Measurements from ENCODE around the gene PSMA2. TPM values are rescaled to one million over a fixed set of nuclear protein-coding genes. Genes with fewer than 3 reads are reported as not detected.
A peak's percentile ranks its signal among the peaks of the same experiment; 100 is the strongest.

The PSMA2 gene
- total RNA-seq = 10 to 100 TPM; 52.1 to 69.9 (median 60.2) TPM

DNA sequence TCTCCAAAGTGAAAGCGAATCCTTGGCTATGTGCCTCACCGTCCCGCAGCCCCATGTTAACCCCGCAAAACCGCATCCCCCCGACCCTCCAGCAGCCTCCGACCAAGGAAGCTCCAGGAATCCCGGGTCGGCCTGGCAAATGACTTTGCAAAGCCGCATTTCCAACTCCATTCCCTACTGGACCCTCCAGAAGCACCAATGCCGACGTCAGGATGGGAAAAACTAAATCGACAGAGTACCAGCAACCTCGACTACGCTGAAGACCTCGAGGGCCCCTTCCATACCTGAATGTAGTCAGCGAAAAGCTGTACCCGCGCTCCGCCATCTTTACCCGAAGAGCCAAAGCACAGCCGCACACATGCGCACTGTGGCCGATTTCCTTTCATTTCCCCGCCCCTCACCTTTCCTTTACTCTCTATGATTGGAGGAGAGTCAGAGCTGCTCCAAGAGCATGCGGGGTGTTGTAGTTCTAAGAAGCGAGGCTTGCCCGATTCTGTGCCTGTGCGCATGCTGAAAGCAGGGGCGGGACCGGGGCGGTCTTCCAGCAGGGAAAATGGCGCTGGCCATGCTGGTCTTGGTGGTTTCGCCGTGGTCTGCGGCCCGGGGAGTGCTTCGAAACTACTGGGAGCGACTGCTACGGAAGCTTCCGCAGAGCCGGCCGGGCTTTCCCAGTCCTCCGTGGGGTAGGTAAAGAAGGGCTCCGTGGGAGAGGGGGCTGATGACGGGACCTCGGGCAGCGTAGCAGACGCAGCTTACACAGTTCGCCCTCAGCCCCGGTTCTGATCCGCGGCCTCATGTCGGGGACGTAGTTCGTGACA is at the start of gene PSMA2, which contains the start of gene MRPL32:
PSMA2 (minus strand) TSS at position 341 of the 818 bp plus-strand sequence; CDS start at position 325, 16 bp downstream.
MRPL32 (plus strand) TSS at position 543 of the 818 bp plus-strand sequence; CDS start at position 554, 11 bp downstream.
- Histone ChIP-seq H3K4me1 (peaks cover 5 to 8% of the 10 kb centered on the region in 2 donors), H3K9me3 (no peaks in the 10 kb centered on the region), H3K27ac (peak within 1 kb of the TSS; percentile 86 to 88), H3K27me3 (no peaks in the 10 kb centered on the region), H3K4me3 (peak within 1 kb of the TSS; percentile 89 to 97 (median 90)), H3K36me3 (no peaks in the 10 kb centered on the region)
- DNase-seq (ENCODE audit: low spot score in 2 of 2) = peak; percentile 92 to 96
- TF ChIP-seq POLR2A (IDR thresholded peaks at IDR 0.05) = peak; percentile 44
- TF ChIP-seq POLR2AphosphoS5 (IDR thresholded peaks at IDR 0.05) = peak; percentile 36 to 91 (median 47)
- TF ChIP-seq, protein P1, sequence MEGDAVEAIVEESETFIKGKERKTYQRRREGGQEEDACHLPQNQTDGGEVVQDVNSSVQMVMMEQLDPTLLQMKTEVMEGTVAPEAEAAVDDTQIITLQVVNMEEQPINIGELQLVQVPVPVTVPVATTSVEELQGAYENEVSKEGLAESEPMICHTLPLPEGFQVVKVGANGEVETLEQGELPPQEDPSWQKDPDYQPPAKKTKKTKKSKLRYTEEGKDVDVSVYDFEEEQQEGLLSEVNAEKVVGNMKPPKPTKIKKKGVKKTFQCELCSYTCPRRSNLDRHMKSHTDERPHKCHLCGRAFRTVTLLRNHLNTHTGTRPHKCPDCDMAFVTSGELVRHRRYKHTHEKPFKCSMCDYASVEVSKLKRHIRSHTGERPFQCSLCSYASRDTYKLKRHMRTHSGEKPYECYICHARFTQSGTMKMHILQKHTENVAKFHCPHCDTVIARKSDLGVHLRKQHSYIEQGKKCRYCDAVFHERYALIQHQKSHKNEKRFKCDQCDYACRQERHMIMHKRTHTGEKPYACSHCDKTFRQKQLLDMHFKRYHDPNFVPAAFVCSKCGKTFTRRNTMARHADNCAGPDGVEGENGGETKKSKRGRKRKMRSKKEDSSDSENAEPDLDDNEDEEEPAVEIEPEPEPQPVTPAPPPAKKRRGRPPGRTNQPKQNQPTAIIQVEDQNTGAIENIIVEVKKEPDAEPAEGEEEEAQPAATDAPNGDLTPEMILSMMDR (IDR thresholded peaks at IDR 0.05) = no peak
- intact Hi-C loops (cut with DNase I; ENCODE audit: low total_unique reads) = no loop called here

DNA sequence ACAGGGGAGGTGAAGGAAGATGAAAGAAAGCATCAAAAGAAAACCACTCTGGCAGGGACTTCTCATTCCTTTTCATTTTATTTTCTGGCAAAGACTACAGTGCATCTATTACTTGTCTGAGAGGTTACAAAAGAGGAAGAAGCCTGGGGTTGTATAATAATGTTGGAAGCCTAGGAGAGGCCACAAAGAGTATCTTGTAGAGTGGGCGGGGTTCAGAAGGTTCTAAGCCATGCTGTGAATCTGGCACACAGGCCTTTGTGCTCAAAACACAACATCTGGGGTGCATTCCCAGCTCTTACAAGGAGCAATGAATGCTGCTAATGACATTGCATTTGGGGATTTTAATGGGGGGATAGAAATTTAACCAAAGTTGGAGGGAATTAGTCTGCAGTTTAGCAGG is 49.6 kb upstream of the PSMA2 start:
- H3K4me1 ChIP-seq = no peaks in the 10 kb centered on the region
- TF ChIP-seq, protein P1 (IDR thresholded peaks at IDR 0.05) = no peak
- no peak for TF ChIP-seq POLR2AphosphoS5 (IDR thresholded peaks at IDR 0.05)
- TF ChIP-seq POLR2A (IDR thresholded peaks at IDR 0.05) = no peak
- H3K27me3 ChIP-seq = no peaks in the 10 kb centered on the region
- no peaks in the 10 kb centered on the region for H3K36me3 ChIP-seq
- peaks cover 3 to 9% of the 10 kb centered on the region in 2 donors for H3K9me3 ChIP-seq
- intact Hi-C loops (cut with DNase I; ENCODE audit: low total_unique reads) = no loop called here
- no peak overlapping the region for H3K4me3 ChIP-seq
- no peak for DNase-seq (ENCODE audit: low spot score in 2 of 2)
- no peak overlapping the region for H3K27ac ChIP-seq

DNA sequence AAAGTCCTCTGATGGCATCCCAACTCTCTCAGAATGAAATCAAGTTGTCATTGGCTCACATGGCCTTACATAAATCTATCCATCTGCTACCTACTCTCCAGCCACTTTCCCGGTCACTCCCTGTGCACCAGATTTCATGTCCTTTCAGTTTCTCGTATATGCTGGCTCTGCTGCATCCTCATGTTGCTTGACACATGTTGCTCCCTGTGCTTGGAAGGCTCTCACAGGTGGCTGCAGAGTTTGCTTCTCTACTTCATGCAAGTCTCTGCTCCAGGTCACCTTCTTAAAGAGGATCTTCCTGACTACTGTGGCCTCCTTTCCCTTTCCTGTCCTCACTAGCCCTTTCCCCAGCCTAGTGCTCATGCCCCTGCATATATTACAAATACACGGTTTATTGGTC is 48.5 kb upstream of the PSMA2 start:
- Histone ChIP-seq H3K9me3 (peaks cover 3 to 9% of the 10 kb centered on the region in 2 donors), H3K27ac (no peak overlapping the region), H3K36me3 (no peaks in the 10 kb centered on the region), H3K27me3 (no peaks in the 10 kb centered on the region), H3K4me3 (no peak overlapping the region), H3K4me1 (no peaks in the 10 kb centered on the region)
- no peak for DNase-seq (ENCODE audit: low spot score in 2 of 2)
- intact Hi-C loops (cut with DNase I; ENCODE audit: low total_unique reads) = no loop called here
- TF ChIP-seq POLR2A (IDR thresholded peaks at IDR 0.05) (no peak), POLR2AphosphoS5 (IDR thresholded peaks at IDR 0.05) (no peak)
- TF ChIP-seq, protein P1 (IDR thresholded peaks at IDR 0.05) = no peak

DNA sequence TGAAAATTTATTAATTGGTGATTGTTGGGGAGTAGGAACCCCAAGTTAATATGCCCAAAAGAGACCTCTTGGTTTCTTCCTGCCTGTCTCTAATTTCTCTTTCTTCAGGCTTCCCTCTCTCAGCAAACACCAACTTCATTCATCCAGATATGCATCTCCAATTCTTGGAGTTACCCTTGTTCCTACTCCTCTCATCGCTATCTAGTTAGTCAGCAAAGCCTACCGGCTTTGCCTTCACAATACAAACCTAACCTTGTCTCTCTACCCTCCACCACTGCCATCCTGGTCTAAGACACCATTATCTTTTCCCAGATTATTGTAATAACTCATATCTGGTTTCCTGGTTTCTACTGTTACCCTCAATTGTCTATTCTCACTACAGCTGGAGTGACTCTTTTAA is 48.1 kb upstream of the PSMA2 start:
- H3K27me3 ChIP-seq = no peaks in the 10 kb centered on the region
- TF ChIP-seq POLR2A (IDR thresholded peaks at IDR 0.05) (no peak), POLR2AphosphoS5 (IDR thresholded peaks at IDR 0.05) (no peak)
- TF ChIP-seq, protein P1 (IDR thresholded peaks at IDR 0.05) = no peak

DNA sequence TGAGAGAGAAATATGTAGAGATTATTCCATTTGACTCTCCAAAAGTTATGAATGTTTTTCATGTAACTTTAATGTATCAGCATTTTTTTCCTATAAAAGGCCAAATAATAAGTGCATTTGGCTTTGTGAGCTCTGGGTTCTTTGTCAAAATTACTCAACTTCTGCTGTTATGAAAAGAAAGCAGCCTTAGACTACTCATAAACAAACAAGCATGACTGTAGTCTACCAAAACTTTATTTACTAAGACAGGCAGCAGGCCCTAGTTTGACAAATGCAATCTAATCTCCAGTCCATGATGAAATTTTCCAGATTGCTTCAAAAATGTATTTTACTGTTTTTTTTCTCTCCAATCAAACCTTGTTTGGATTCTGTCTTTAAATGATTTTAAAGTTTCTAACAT is 46.5 kb upstream of the PSMA2 start:
- Histone ChIP-seq H3K27me3 (no peaks in the 10 kb centered on the region), H3K4me1 (no peaks in the 10 kb centered on the region), H3K9me3 (no peaks in the 10 kb centered on the region), H3K4me3 (no peak overlapping the region), H3K36me3 (no peaks in the 10 kb centered on the region), H3K27ac (no peak overlapping the region)
- TF ChIP-seq POLR2A (IDR thresholded peaks at IDR 0.05) = no peak
- TF ChIP-seq, protein P1 (IDR thresholded peaks at IDR 0.05) = no peak
- no peak for TF ChIP-seq POLR2AphosphoS5 (IDR thresholded peaks at IDR 0.05)
- intact Hi-C loops (cut with DNase I; ENCODE audit: low total_unique reads) = no loop called here
- no peak for DNase-seq (ENCODE audit: low spot score in 2 of 2)

More for the DNA sequence above, 48.1 kb upstream of the PSMA2 start:
- Histone ChIP-seq H3K27ac (no peak overlapping the region), H3K4me1 (no peaks in the 10 kb centered on the region), H3K36me3 (no peaks in the 10 kb centered on the region), H3K9me3 (peaks cover 3 to 9% of the 10 kb centered on the region in 2 donors), H3K4me3 (no peak overlapping the region)
- DNase-seq (ENCODE audit: low spot score in 2 of 2) = no peak
- intact Hi-C loops (cut with DNase I; ENCODE audit: low total_unique reads) = no loop called here

All from breast epithelium (tissue), 4 donors.